OCI-LY7 (cell line): Measurements from ENCODE around the gene UVSSA.

ENCODE experiments used
- CTCF ChIP-seq: fragments of 200-600 bp; sonication (generic); conservative IDR thresholded peaks from 2 replicates; pipeline ENCODE4 v1.5.1; 2014; ENCODE audit warnings: mild to moderate bottlenecking, antibody characterized with exemption, low read length, moderate library complexity, mixed read lengths
- EZH2phosphoT487 ChIP-seq: fragments of 200-600 bp; sonication (generic); IDR thresholded peaks from 2 replicates; pipeline ENCODE4 v1.6.1; 2018; ENCODE audit warnings: low read depth, borderline replicate concordance, mild to moderate bottlenecking, mixed run types, antibody characterized with exemption, low read length, moderate library complexity, mixed read lengths

GRCh38 chr4:1352567-1352900, 5.5 kb downstream of the UVSSA start:
- no peak for TF ChIP-seq CTCF
- TF ChIP-seq EZH2phosphoT487, result no peak
